Sigmoid colon (tissue), 7 donors: ENCODE data around the gene RSRC2. TPM values are rescaled to one million over a fixed set of nuclear protein-coding genes. Genes with fewer than 3 reads are reported as not detected.
A peak's percentile ranks its signal among the peaks of the same experiment; 100 is the strongest.

Source experiments
- DNase-seq: peaks from one replicate; pipeline ENCODE4 v3.0.0-alpha.2; 2019
- H3K27ac ChIP-seq, 4 donors: fragments of 200-600 bp; sonication (generic); one replicate each; pipeline ENCODE4 v1.5.1; 2016 to 2019; ENCODE audit warnings: mild to moderate bottlenecking in 1 of 4
- H3K27me3 ChIP-seq, 3 donors: fragments of 200-600 bp; sonication (generic); one replicate each; pipeline ENCODE4 v1.5.1; 2019; ENCODE audit warnings: mild to moderate bottlenecking in 1 of 3
- H3K36me3 ChIP-seq, 4 donors: fragments of 200-600 bp; sonication (generic); one replicate each; pipeline ENCODE4 v1.5.1; 2016 to 2019
- H3K4me1 ChIP-seq, 4 donors: fragments of 200-600 bp; sonication (generic); one replicate each; pipeline ENCODE4 v1.5.1; 2017 to 2019
- H3K4me3 ChIP-seq, 4 donors: fragments of 200-600 bp; sonication (generic); one replicate each; pipeline ENCODE4 v1.5.1; 2017 to 2019; ENCODE audit warnings: mild to moderate bottlenecking in 2 of 4, moderate library complexity in 1 of 4
- H3K9me3 ChIP-seq, 4 donors: fragments of 200-600 bp in 3 of 4; sonication (generic) in 3 of 4; one replicate each; pipeline versions ENCODE4 v1.5.1 to v1.6.1; 2013 to 2019
- CTCF ChIP-seq, 4 experiments: fragments of 450-650 bp in 3 of 4; fragments of 200-600 bp in 1 of 4; IDR thresholded peaks; one replicate each; pipeline ENCODE4 v1.5.1; 2016 to 2019; ENCODE audit warnings: antibody characterized with exemption in 4 of 4, mild to moderate bottlenecking in 3 of 4, moderate library complexity in 2 of 4
- EP300 ChIP-seq, 4 donors: sonication (generic); formaldehyde crosslinking; IDR thresholded peaks; one replicate each; pipeline ENCODE4 v1.6.1; 2017; ENCODE audit warnings: antibody characterized with exemption in 4 of 4
- POLR2A ChIP-seq, 2 donors: fragments of 450-650 bp; IDR thresholded peaks; one replicate each; pipeline ENCODE4 v1.6.1; 2016; ENCODE audit warnings: antibody characterized with exemption in 2 of 2, mild to moderate bottlenecking in 2 of 2, moderate library complexity in 2 of 2
- POLR2AphosphoS5 ChIP-seq, 4 donors: sonication (generic); formaldehyde crosslinking; IDR thresholded peaks; one replicate each; pipeline ENCODE4 v1.6.1; 2017; ENCODE audit warnings: antibody characterized with exemption in 4 of 4
- WGBS, 2 donors: extraction: QIAGEN DNeasy Blood & Tissue Kit; methylation state at CpG; one replicate each; pipeline ENCODE4 v1.1.7; 2013; 5-methylcytosine and 5-hydroxymethylcytosine counted together
- intact Hi-C: fragments of 100-400 bp; cut with DNase I; formaldehyde crosslinking; loops from one replicate; pipeline ENCODE4 v1.15.1; 2023
- polyA plus RNA-seq, 3 donors: library from polyadenylated mRNA; stranded (reverse); fragments of 200-250 nt; gene quantifications; one replicate each; pipeline ENCODE4 v1.2.3, GENCODE V29; 2013
- small RNA-seq, 3 donors: library from RNA; depleted of rRNA; stranded (forward); fragments of <200 nt; gene quantifications; one replicate each; pipeline ENCODE3, GENCODE V24; 2016
- total RNA-seq, 4 donors: library from RNA; depleted of rRNA; stranded (reverse); fragments of >200 nt; gene quantifications; one replicate each; pipeline ENCODE4 v1.1.0, GENCODE V29; 2016
- donor health status: healthy with polysubstance abuse.
- donor health status: Bipolar disorder and iron deficiency.
- donor health status: healthy.

RSRC2 gene
- total and polyA plus RNA-seq, 7 donors = 38.4 to 79.9 (median 60.9) TPM

GRCh38 chr12:122454250-122454721 lies 72.5 kb downstream of the RSRC2 start:
- intact Hi-C loops = no loop called here
- Histone ChIP-seq H3K27me3 (no peaks in the 10 kb centered on the region), H3K9me3 (no peaks in the 10 kb centered on the region), H3K27ac (no peak overlapping the region), H3K4me1 (no peaks in the 10 kb centered on the region), H3K36me3 (no peaks in the 10 kb centered on the region), H3K4me3 (no peak overlapping the region)
- DNase-seq = peak; percentile 29
- TF ChIP-seq POLR2AphosphoS5 (IDR thresholded peaks at IDR 0.05) = no peak
- TF ChIP-seq EP300 (IDR thresholded peaks at IDR 0.05) = no peak
- no peak for TF ChIP-seq CTCF (IDR thresholded peaks at IDR 0.05)
- no peak for TF ChIP-seq POLR2A (IDR thresholded peaks at IDR 0.05)
- 93% methylated on average over 12 of the region's 12 CpGs for WGBS, 2 donors

Small RNA genes within 50 kb of the gene (small RNA-seq; reads per million reads assigned to genes)
- gene AC026333.1 = 0 reads per million in 3 donors
- 0 reads per million in 3 donors for gene RF00411

Other genes starting within 250 kb of the RSRC2 start
- gene CLIP1, start 104.3 kb downstream of the RSRC2 start, total RNA-seq = 100 to 1,000 TPM; 159 to 257 (median 196) TPM
- 10 to 100 TPM; 16.8 to 20.1 (median 19.5) TPM for gene CLIP1, start 104.3 kb downstream of the RSRC2 start, polyA plus RNA-seq
- gene ZCCHC8, start 26.0 kb downstream of the RSRC2 start, total RNA-seq = 10 to 100 TPM; 16.8 to 21.4 (median 20.7) TPM
- 10 to 100 TPM; 10.2 to 16.5 (median 10.2) TPM for gene ZCCHC8, start 26.0 kb downstream of the RSRC2 start, polyA plus RNA-seq
- gene KNTC1, start 313 bp upstream of the RSRC2 start, total RNA-seq = 10 to 100 TPM in 2 of 4 donors, 1 to 10 TPM in 2; 5.8 to 13.8 (median 9.1) TPM
- 10 to 100 TPM in 1 of 3 donors, 1 to 10 TPM in 2; 3.0 to 14.4 (median 3.2) TPM for gene KNTC1, start 313 bp upstream of the RSRC2 start, polyA plus RNA-seq
- gene HCAR2, start 176.4 kb upstream of the RSRC2 start, total RNA-seq = under 1 TPM in 1 of 4 donors, not detected in 3; 0.36 TPM
- gene HCAR2, start 176.4 kb upstream of the RSRC2 start, polyA plus RNA-seq = under 1 TPM; 0.60 to 0.98 (median 0.92) TPM
- gene HCAR3, start 189.9 kb upstream of the RSRC2 start, total RNA-seq = under 1 TPM in 1 of 4 donors, not detected in 3; 0.14 TPM
- gene HCAR3, start 189.9 kb upstream of the RSRC2 start, polyA plus RNA-seq = under 1 TPM; 0.60 to 0.69 (median 0.67) TPM
- under 1 TPM in 1 of 4 donors, not detected in 3; under 0.01 TPM for gene HCAR1, start 203.9 kb upstream of the RSRC2 start, total RNA-seq
- under 1 TPM in 1 of 3 donors, not detected in 2; 0.12 TPM for gene HCAR1, start 203.9 kb upstream of the RSRC2 start, polyA plus RNA-seq
- 10 to 100 TPM; 28.8 to 44.9 (median 31.0) TPM for gene DENR, start 225.9 kb upstream of the RSRC2 start, total RNA-seq
- gene DENR, start 225.9 kb upstream of the RSRC2 start, polyA plus RNA-seq = 10 to 100 TPM; 26.4 to 34.5 (median 33.3) TPM
- gene CCDC62, start 247.6 kb upstream of the RSRC2 start, total RNA-seq = 1 to 10 TPM in 2 of 4 donors, under 1 TPM in 2; 0.66 to 1.8 (median 0.96) TPM
- under 1 TPM in 2 of 3 donors, not detected in 1; 0.20 to 0.60 TPM for gene CCDC62, start 247.6 kb upstream of the RSRC2 start, polyA plus RNA-seq